Stimulated activated CD8-positive, alpha-beta memory T cell treated with anti-CD3 and anti-CD28 coated beads, Interleukin-4, amount 100 ng/mL, for 24 hours (primary cell): ENCODE results near the gene SEPTIN14.
"Not testable (repeated sequence)": the region's sequence is repeated elsewhere in the genome, so short reads cannot be mapped to it uniquely, and the experiment has no call there.

Experiments
- DNase-seq: peaks from one replicate; pipeline ENCODE4 v3.0.0-alpha.2; 2020; ENCODE audit warnings: low read depth

Gene SEPTIN14

DNA sequence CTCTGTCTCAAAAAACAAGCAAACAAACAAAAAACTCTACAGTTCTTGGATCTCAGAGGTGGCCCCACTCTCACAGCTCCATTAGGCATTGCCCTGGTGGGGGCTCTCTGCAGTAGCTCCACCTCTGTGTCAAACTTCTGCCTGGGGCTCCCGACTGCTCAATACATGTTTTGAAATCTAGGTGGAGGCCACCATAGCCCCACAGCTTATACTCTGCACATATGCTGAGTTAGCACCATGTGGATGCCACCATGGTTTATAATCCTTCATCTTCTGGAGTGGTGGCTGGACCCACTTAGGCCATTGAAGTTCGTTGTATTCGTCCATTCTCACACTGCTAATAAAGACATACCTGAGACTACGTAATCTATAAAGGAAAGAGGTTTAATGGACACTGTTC is 78.4 kb downstream of the SEPTIN14 start:
- DNase-seq, result no peak

DNA sequence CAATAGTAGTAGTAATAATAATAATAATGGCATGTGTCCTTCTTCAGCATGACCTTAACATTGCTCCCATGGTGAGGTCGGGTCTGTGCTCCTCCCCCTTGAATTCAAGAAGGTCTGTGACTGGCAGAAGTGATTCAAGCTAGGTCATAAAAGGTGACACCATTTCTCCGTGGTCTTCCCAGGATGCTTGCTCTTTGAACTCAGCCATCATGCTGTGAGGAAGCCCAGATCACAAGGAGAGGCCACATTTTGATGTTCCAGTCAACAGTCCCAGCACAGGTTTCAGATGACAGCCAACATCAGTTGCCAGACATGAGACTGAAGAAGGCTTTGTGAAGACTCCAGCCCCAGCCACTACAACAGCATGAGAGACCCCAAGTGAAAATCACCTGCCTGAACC is 83.9 kb downstream of the SEPTIN14 start:
- DNase-seq, result no peak

DNA sequence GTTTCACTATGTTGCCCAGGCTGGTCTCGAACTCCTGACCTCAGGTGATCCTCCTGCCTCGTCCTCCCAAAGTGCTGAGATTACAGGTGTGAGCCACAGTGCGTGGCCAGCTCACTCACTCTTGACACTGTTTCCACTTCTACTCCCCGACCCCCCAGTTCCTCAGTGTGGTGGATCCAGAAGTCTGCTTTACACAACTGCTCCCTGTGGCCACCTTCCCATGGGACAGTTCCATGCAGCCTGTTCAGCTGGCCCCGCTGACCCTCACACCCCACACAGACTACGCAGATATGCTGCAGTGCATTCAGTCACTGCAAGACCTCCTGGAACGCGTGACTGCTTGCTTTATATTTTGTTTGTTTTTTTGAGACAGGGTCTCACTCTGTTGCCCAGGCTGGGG is 86.4 kb downstream of the SEPTIN14 start:
- no peak for DNase-seq

DNA sequence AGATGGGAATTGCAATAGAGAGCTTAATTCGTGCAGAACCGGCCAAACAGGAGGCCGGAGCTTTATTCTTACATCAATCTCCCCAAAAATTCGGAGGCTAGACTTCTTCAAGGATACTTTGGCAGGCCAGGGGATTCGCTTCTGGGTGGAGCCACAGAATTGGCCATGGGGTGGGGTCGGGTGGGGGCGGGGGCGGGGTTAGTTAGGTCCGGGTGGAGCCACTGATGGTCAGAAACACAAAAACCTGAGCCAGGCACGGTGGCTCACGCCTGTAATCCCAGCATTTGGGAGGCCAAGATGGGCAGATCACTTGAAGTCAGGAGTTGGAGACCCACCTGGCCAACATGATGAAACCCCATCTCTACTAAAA is 87.5 kb downstream of the SEPTIN14 start:
- no peak for DNase-seq

DNA sequence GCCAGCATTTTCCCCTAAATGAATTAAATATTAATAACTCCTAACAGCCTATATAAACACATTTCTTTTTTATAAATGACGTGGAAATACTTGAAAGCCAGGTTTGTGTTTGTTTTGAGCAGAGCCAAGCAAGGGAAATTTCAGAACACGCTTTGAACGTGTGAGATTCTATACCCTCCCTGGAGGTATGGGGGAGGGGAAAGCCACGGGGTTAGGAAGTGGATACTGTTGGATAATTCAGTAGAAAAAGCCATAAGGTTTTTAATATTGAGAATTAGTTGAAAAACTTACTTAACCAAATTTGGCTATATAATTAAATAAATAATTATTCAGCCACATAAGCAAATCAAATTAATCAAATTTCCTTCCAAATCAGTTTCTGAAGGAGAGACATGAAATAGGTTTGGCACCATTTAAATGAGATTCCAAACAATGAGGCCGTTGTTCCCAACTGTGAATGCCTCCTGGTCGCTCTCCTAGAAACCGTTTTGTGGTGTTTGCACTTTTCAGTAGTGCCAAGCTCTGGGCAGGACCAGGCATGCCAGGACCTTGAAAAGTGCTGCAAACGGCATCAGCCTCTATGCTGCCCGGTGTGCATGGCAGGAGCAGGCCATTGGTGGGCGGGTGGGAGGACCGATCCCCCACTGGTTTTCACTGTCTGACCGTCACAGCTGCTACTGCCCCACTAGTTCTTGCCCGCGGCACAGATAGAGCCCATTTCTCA is 88.1 kb downstream of the SEPTIN14 start:
- DNase-seq, result no peak

DNA sequence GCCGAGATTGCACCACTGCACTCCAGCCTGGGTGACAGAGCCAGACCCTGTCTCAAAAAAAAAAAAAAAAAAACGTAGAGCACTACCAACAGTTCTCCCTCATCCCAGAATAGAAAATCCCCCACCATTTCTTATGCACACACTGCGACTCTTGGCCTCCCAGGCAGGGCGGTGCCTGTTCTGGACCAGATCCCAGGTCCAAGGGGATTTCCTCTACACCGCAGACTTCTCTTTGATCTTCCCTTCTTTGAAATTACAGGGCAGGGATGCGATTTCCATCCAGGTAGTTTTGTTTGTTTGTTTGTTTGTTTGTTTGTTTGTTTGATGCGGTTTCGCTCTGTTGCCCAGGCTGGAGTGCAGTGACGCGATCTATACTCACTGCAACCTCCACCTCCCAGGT is 91.8 kb downstream of the SEPTIN14 start:
- no peak for DNase-seq

DNA sequence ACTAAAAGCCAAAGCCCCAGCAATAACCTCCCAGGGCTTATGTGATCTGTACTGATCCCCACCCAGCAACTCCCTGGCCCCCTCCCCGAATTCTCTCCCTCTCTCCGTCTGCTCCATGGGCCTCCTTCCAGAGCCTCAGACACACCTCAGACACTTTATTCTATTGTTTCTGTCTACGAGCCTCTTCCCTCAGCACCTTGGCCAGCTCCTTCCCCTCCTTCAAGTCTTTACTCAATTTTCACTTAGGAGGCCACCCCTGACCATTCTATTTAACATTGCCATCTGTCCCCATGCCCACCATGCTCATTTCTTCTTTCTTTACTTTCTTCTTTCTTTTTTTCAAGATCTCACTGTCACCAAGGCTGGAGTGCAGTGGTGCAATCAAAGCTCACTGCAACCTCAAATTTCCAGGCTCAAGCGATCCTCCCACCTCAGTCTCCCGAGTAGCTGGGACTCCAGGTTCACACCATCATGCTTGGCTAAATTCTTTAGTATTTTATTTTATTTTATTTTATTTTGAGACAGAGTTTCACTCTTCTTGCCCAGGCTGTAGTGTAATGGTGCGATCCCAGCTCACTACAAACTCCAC is 109.2 kb downstream of the SEPTIN14 start:
- not testable (repeated sequence) for DNase-seq

DNA sequence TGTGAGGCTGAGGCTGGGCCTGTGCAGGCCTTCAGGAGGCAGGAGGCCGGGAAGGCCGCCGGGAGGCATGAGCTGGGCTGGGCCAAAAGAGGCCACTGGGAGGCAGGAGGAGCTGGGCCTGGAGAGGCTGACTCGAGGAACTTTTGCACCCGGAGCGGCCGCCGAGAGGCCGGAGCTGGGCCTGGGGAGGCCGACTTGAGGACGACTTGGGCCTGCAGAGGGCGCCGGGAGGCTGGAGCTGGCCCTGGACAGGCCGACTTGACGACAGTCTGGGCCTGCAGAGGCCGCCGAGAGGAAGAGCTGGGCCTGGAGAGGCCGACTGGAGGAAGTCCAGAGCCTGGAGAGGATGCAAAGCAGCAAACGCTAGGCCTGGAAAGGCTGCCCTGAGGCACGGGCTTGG is 117.8 kb downstream of the SEPTIN14 start:
- not testable (repeated sequence) for DNase-seq
